Gastrocnemius medialis (tissue), 4 donors: ENCODE results near the gene ACTR8.

Source experiments
- CTCF ChIP-seq, 5 experiments: fragments of 450-650 bp in 3 of 5; fragments of 200-600 bp in 2 of 5; sonication (generic) in 2 of 5; IDR thresholded peaks in 4 of 5; conservative IDR thresholded peaks in 1 of 5; 1 replicate in 4 of 5; 2 replicates in 1 of 5; pipeline ENCODE4 v1.5.1; 2016 to 2019; ENCODE audit warnings: antibody characterized with exemption in 5 of 5, mild to moderate bottlenecking in 3 of 5, moderate library complexity in 3 of 5
- POLR2A ChIP-seq, 2 donors: fragments of 450-650 bp; IDR thresholded peaks; one replicate each; pipeline ENCODE4 v1.6.1; 2017; ENCODE audit warnings: antibody characterized with exemption in 2 of 2, mild to moderate bottlenecking in 2 of 2, moderate library complexity in 2 of 2

GRCh38 chr3:53902711-53903110, 20.8 kb upstream of the ACTR8 start:
- no peak for TF ChIP-seq CTCF (IDR thresholded peaks at IDR 0.05 in 4 of 5, conservative IDR thresholded peaks at IDR 0.05 in 1 of 5)
- no peak for TF ChIP-seq POLR2A (IDR thresholded peaks at IDR 0.05)
